ENCODE results near the gene PLXNC1. TPM values are rescaled to one million over a fixed set of nuclear protein-coding genes. Genes with fewer than 3 reads are reported as not detected.

PLXNC1 gene
- total and polyA plus RNA-seq, 4 donors: 0.71 to 12.0 (median 3.3) TPM

DNA sequence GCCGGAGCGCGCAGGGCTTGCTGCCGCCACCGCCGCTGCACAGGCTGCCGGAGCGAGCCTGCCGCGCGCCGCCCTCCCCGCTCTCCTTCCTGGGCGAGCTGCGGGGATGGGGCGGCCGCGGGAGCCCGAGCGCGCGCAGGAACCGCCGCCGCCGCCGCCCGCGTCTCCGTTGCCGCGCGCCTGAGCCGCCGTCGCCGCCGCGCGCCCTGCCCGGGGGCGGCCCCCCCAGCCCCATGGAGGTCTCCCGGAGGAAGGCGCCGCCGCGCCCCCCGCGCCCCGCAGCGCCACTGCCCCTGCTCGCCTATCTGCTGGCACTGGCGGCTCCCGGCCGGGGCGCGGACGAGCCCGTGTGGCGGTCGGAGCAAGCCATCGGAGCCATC, 352 bp downstream of the PLXNC1 start:
- Histone ChIP-seq H3K27me3 (ENCODE audit: control insufficient read depth in 4 of 4, insufficient read depth in 4 of 4, low read length in 3 of 4) (peaks cover 0 to 4% (median 1%) of the 10 kb centered on the region in 4 donors), H3K27ac (ENCODE audit: low read depth in 1 of 2, low read length in 2 of 2) (peak overlapping the region in 1 of 2 donors; percentile 45), H3K36me3 (ENCODE audit: control insufficient read depth in 4 of 4, insufficient read depth in 3 of 4, low read depth in 1 of 4, low read length in 3 of 4) (no peaks in the 10 kb centered on the region), H3K4me1 (ENCODE audit: control insufficient read depth in 4 of 4, insufficient read depth in 4 of 4, low read length in 3 of 4) (peaks cover 9 to 46% (median 43%) of the 10 kb centered on the region in 4 donors), H3K9me3 (ENCODE audit: control insufficient read depth in 4 of 4, low read length in 3 of 4) (no peaks in the 10 kb centered on the region), H3K9ac (ENCODE audit: low read depth in 1 of 2, low read length in 2 of 2) (no peak overlapping the region), H3K4me3 (ENCODE audit: low read depth in 1 of 3, low read length in 3 of 3) (peak overlapping the region in 2 of 3 donors; percentile 53 to 66)
- DNase-seq (ENCODE audit: low spot score): no peak
- TF ChIP-seq RAD21 (IDR thresholded peaks at IDR 0.05): no peak
- TF ChIP-seq, protein P1, sequence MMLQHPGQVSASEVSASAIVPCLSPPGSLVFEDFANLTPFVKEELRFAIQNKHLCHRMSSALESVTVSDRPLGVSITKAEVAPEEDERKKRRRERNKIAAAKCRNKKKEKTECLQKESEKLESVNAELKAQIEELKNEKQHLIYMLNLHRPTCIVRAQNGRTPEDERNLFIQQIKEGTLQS (IDR thresholded peaks at IDR 0.05): no peak
- no peak for TF ChIP-seq EGR1 (IDR thresholded peaks at IDR 0.05; ENCODE audit: low read depth in 2 of 2)
- no peak for TF ChIP-seq HNF4A (conservative IDR thresholded peaks at IDR 0.05)
- TF ChIP-seq FOXA2 (IDR thresholded peaks at IDR 0.05): no peak
- no peak for TF ChIP-seq FOXA1 (IDR thresholded peaks at IDR 0.05)
- TF ChIP-seq, protein P2, sequence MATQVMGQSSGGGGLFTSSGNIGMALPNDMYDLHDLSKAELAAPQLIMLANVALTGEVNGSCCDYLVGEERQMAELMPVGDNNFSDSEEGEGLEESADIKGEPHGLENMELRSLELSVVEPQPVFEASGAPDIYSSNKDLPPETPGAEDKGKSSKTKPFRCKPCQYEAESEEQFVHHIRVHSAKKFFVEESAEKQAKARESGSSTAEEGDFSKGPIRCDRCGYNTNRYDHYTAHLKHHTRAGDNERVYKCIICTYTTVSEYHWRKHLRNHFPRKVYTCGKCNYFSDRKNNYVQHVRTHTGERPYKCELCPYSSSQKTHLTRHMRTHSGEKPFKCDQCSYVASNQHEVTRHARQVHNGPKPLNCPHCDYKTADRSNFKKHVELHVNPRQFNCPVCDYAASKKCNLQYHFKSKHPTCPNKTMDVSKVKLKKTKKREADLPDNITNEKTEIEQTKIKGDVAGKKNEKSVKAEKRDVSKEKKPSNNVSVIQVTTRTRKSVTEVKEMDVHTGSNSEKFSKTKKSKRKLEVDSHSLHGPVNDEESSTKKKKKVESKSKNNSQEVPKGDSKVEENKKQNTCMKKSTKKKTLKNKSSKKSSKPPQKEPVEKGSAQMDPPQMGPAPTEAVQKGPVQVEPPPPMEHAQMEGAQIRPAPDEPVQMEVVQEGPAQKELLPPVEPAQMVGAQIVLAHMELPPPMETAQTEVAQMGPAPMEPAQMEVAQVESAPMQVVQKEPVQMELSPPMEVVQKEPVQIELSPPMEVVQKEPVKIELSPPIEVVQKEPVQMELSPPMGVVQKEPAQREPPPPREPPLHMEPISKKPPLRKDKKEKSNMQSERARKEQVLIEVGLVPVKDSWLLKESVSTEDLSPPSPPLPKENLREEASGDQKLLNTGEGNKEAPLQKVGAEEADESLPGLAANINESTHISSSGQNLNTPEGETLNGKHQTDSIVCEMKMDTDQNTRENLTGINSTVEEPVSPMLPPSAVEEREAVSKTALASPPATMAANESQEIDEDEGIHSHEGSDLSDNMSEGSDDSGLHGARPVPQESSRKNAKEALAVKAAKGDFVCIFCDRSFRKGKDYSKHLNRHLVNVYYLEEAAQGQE (IDR thresholded peaks at IDR 0.05): no peak
- TF ChIP-seq JUND (IDR thresholded peaks at IDR 0.05): no peak
- TF ChIP-seq, protein P3, sequence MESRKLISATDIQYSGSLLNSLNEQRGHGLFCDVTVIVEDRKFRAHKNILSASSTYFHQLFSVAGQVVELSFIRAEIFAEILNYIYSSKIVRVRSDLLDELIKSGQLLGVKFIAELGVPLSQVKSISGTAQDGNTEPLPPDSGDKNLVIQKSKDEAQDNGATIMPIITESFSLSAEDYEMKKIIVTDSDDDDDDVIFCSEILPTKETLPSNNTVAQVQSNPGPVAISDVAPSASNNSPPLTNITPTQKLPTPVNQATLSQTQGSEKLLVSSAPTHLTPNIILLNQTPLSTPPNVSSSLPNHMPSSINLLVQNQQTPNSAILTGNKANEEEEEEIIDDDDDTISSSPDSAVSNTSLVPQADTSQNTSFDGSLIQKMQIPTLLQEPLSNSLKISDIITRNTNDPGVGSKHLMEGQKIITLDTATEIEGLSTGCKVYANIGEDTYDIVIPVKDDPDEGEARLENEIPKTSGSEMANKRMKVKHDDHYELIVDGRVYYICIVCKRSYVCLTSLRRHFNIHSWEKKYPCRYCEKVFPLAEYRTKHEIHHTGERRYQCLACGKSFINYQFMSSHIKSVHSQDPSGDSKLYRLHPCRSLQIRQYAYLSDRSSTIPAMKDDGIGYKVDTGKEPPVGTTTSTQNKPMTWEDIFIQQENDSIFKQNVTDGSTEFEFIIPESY (IDR thresholded peaks at IDR 0.05): no peak
- no peak for TF ChIP-seq YY1 (IDR thresholded peaks at IDR 0.05)
- no peak for TF ChIP-seq HNF4G (IDR thresholded peaks at IDR 0.05)
- TF ChIP-seq, protein P4, sequence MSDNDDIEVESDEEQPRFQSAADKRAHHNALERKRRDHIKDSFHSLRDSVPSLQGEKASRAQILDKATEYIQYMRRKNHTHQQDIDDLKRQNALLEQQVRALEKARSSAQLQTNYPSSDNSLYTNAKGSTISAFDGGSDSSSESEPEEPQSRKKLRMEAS (IDR thresholded peaks at IDR 0.05): no peak
- TF ChIP-seq GABPA (IDR thresholded peaks at IDR 0.05 in 1 of 2, conservative IDR thresholded peaks at IDR 0.05 in 1 of 2): no peak
- no peak for TF ChIP-seq RXRA (IDR thresholded peaks at IDR 0.05)
- TF ChIP-seq NR2F2 (IDR thresholded peaks at IDR 0.05): no peak
- TF ChIP-seq SP1 (IDR thresholded peaks at IDR 0.05): no peak
- TF ChIP-seq, protein P5, sequence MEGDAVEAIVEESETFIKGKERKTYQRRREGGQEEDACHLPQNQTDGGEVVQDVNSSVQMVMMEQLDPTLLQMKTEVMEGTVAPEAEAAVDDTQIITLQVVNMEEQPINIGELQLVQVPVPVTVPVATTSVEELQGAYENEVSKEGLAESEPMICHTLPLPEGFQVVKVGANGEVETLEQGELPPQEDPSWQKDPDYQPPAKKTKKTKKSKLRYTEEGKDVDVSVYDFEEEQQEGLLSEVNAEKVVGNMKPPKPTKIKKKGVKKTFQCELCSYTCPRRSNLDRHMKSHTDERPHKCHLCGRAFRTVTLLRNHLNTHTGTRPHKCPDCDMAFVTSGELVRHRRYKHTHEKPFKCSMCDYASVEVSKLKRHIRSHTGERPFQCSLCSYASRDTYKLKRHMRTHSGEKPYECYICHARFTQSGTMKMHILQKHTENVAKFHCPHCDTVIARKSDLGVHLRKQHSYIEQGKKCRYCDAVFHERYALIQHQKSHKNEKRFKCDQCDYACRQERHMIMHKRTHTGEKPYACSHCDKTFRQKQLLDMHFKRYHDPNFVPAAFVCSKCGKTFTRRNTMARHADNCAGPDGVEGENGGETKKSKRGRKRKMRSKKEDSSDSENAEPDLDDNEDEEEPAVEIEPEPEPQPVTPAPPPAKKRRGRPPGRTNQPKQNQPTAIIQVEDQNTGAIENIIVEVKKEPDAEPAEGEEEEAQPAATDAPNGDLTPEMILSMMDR (IDR thresholded peaks at IDR 0.05; ENCODE audit: low read depth, low read length, missing input control): no peak
- no peak for TF ChIP-seq TAF1 (conservative IDR thresholded peaks at IDR 0.05)
- WGBS: under 1% methylated on average over 62 of the region's 62 CpGs
